IPS-20b (cell line): ENCODE data around the gene C2CD2.
A peak's percentile ranks its signal among the peaks of the same experiment; 100 is the strongest.

Experiments
- H3K27ac ChIP-seq: one replicate; pipeline ENCODE4 v1.5.1; 2013; ENCODE audit warnings: low read length
- H3K27me3 ChIP-seq: 2 replicates; pipeline ENCODE4 v1.6.1; 2013; ENCODE audit warnings: mild to moderate bottlenecking, low read length, inconsistent platforms; ENCODE audit not compliant: insufficient read depth
- H3K36me3 ChIP-seq: 2 replicates; pipeline ENCODE4 v1.6.1; 2013; ENCODE audit warnings: low read depth, mild to moderate bottlenecking, inconsistent platforms, low read length, moderate library complexity; ENCODE audit not compliant: insufficient read depth
- H3K4me1 ChIP-seq: 2 replicates; pipeline ENCODE4 v1.6.1; 2013; ENCODE audit warnings: mild to moderate bottlenecking, control low read depth, inconsistent platforms, low read length, moderate library complexity; ENCODE audit not compliant: insufficient read depth
- H3K4me3 ChIP-seq: 2 replicates; pipeline ENCODE4 v1.5.1; 2013; ENCODE audit warnings: mild to moderate bottlenecking, low read length, inconsistent platforms
- H3K9ac ChIP-seq: 2 replicates; pipeline ENCODE4 v1.6.1; 2013; ENCODE audit warnings: low read depth, mild to moderate bottlenecking, inconsistent platforms, low read length, moderate library complexity
- H3K9me3 ChIP-seq: 2 replicates; pipeline ENCODE4 v1.6.1; 2013; ENCODE audit warnings: mild to moderate bottlenecking, low read depth, low read length, inconsistent platforms; ENCODE audit not compliant: insufficient read depth

C2CD2 gene

DNA sequence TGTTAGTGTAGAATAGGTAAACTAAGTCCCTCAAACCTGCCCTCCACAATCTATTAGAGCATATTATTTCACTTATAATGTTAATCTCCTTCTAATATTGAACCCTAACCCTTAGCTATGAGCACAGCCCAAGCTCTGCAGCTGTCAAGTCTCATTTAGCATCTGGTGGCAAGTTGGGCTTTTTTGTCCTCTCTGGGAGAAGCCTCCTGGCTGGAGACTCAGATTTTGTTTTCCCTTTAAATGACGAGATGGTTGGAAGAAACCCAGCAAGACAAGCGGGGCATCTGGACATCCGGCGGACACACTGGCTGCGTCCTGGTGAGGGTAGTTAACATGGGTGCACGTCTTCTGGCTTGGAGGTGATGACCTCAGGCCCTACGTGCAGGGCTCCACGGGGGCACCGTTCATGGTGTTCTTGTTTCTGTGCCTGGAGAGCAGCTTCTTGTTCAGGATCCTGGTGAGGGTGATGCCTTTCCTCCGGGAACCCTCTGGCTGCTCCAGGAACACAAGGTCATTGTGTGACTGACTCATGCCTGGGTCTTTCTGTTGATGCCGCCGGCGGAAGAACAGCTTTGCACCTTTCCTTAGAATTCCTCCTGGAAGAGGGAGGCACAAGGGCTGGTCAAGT is 65.0 kb downstream of the C2CD2 start:
- Histone ChIP-seq H3K27me3 (no peaks in the 10 kb centered on the region), H3K9me3 (no peaks in the 10 kb centered on the region), H3K9ac (no peak overlapping the region), H3K4me1 (no peaks in the 10 kb centered on the region), H3K36me3 (no peaks in the 10 kb centered on the region), H3K27ac (no peak overlapping the region), H3K4me3 (no peak overlapping the region)

DNA sequence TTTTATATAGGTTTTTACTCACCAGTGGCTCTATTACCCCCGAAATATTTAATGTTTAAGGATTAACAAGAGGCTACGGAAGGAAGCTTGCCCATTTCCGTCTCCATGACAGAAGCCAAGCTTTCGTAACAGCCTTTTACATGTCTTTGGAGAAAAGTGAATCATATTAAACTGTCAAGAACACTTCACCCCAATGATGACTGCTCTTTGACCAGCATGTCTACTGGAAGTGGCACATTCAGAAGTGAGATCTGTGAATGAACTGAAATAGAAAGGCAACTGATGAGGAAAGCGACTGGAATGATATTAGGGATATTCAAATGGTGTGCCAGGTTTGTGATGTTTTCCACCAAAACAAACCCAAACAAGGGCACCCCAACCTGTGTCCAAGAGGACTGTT is 66.2 kb downstream of the C2CD2 start:
- Histone ChIP-seq H3K27ac (no peak overlapping the region), H3K9me3 (no peaks in the 10 kb centered on the region), H3K27me3 (no peaks in the 10 kb centered on the region), H3K4me3 (no peak overlapping the region), H3K36me3 (no peaks in the 10 kb centered on the region), H3K9ac (no peak overlapping the region), H3K4me1 (no peaks in the 10 kb centered on the region)

DNA sequence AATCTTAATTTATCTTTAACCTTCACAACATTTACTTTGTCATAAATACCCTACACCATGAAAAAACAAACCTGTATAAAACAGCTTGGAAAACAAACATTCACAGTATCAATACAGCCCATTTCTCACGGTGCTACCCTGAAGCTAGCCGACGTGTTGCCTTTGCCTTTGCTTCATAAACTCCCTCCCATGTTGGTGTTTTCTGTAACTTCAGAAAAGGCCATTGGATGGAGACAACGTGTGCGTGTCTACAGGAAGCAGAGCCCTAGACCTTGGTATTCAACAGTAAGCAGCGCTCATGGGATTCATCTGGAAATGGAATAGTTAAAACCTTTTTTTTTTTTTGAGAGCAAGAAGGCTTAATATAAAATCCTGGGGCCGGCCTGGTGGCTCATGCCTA is 67.5 kb downstream of the C2CD2 start:
- Histone ChIP-seq H3K27me3 (no peaks in the 10 kb centered on the region), H3K4me3 (no peak overlapping the region), H3K9me3 (no peaks in the 10 kb centered on the region), H3K4me1 (no peaks in the 10 kb centered on the region), H3K9ac (no peak overlapping the region), H3K36me3 (no peaks in the 10 kb centered on the region), H3K27ac (no peak overlapping the region)

DNA sequence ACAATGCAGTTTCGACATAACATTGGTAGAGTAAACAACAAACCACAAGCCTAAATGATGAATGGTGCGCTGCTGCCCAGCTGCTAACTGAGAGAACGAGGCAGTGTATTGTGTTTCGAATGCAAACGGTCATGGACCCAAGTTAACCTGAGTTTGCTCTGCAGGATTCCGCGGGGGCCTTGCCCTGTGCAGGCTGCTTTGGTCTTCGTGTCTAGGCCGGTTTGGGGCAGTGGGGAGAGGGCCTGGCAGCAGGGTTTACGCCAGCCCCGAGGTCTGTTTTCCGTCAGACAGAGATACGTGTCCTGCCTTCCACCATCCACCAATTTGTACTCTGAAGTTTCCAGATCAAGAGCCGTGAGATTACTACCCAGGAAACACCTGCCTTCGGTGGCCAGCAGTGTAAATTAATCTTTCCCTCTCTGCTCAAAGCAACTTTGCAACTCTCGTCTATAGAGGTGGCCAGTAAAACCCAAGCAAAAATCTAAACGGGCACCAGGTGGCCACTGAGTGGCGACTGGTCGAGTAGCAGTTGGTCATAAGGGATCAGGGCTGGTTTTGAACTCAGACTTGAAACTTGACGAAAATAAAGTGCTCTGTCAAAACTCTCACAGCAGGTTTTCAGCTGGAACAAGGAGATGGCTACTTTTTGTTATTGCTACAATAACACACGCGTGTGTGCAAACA is 68.3 kb downstream of the C2CD2 start:
- Histone ChIP-seq H3K4me1 (no peaks in the 10 kb centered on the region), H3K27me3 (no peaks in the 10 kb centered on the region), H3K9ac (no peak overlapping the region), H3K36me3 (no peaks in the 10 kb centered on the region), H3K4me3 (no peak overlapping the region), H3K9me3 (no peaks in the 10 kb centered on the region), H3K27ac (no peak overlapping the region)

DNA sequence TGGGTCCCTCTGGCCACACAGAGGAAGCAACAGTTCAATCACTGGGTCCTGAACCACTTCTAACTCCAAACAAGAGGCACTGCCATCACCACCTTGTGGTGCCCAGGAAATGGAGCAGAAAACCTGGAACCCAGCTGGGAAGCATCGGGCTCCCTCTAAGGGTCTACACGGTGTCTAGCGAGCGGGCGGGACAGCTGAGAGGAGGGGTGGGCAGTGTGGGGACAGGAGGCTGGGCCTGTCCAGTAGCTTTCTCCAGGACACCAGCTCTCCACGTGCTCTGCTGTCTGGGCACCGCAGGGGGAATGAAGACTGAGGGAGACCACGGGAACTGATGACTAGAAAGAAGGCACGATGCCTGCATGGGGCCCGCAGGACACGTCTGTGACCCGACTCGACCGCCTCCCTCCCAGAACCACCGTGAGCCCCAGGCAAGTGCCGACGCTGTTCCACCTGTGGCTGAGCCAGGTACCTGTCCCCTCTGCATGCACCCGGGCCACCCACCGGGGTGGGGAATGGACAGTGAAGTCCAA is 69.3 kb downstream of the C2CD2 start:
- no peaks in the 10 kb centered on the region for H3K36me3 ChIP-seq
- H3K27me3 ChIP-seq: no peaks in the 10 kb centered on the region
- H3K27ac ChIP-seq: no peak overlapping the region
- H3K9me3 ChIP-seq: no peaks in the 10 kb centered on the region
- H3K4me3 ChIP-seq: no peak overlapping the region
- H3K9ac ChIP-seq: no peak overlapping the region
- no peaks in the 10 kb centered on the region for H3K4me1 ChIP-seq

DNA sequence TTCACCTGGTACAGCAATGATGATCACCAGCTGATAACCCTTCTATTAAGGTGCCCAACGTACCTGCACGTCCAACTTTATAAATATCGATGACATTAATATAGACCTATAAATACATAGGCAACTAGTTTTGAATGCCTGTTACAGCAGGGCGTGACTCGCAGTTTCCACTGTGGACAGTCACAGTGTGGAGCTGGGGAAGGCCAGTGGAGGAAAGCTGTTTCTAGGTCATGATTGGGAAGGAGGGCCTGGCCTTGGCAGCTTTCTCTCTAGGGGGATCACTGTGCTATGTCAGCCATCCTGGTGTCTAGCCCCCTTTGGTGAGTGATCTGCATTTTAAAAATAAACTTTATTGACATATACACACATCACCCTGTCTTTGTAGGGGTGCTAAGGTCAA is 70.2 kb downstream of the C2CD2 start:
- Histone ChIP-seq H3K27me3 (no peaks in the 10 kb centered on the region), H3K36me3 (no peaks in the 10 kb centered on the region), H3K4me3 (no peak overlapping the region), H3K27ac (no peak overlapping the region), H3K4me1 (no peaks in the 10 kb centered on the region), H3K9me3 (no peaks in the 10 kb centered on the region), H3K9ac (no peak overlapping the region)

DNA sequence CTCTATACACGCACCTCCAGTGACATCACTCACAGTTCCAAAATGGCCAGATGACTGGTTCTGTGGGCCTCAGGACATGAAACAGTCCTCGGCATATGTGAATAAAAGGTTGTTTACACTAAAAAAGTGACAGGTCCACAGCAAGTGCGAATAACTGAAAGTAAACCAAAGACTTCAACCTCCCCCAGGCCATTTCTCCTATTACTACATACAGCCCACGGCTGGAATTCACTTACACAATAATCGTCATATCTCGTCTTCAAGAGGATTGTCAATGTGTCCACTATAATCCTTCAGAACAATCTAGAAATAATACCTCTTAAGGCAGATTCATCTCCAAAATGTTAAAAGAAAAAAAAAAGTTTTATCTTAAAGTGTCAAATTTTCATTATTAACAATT is 72.8 kb downstream of the C2CD2 start:
- Histone ChIP-seq H3K9ac (no peak overlapping the region), H3K4me1 (peaks cover 4% of the 10 kb centered on the region; the same call in 1 of the 2 replicates), H3K4me3 (no peak overlapping the region), H3K36me3 (no peaks in the 10 kb centered on the region), H3K27me3 (no peaks in the 10 kb centered on the region), H3K9me3 (no peaks in the 10 kb centered on the region), H3K27ac (no peak overlapping the region)

DNA sequence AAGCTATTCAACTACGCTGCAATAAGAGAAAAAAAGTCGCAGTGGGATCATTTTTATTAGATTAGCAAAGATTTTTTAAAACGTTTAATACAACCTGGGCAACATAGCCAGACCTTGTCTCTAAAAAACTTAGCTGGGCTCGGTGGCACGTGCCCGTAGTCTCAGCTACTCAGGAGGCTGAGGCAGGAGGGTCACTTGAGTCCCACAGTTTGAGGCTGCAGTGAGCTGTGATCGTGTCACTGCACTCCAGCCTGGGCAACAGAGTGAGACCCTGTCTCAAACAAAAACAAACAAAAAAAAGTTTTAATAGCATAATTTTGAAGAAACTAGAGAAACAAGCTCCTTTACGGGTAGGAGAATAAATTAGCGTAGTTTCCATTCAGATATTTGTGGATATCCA is 73.7 kb downstream of the C2CD2 start:
- Histone ChIP-seq H3K9me3 (no peaks in the 10 kb centered on the region), H3K27ac (no peak overlapping the region), H3K4me1 (peaks cover 4% of the 10 kb centered on the region; the same call in 1 of the 2 replicates), H3K36me3 (no peaks in the 10 kb centered on the region), H3K27me3 (no peaks in the 10 kb centered on the region), H3K9ac (no peak overlapping the region), H3K4me3 (peak overlapping the region; percentile 69)

DNA sequence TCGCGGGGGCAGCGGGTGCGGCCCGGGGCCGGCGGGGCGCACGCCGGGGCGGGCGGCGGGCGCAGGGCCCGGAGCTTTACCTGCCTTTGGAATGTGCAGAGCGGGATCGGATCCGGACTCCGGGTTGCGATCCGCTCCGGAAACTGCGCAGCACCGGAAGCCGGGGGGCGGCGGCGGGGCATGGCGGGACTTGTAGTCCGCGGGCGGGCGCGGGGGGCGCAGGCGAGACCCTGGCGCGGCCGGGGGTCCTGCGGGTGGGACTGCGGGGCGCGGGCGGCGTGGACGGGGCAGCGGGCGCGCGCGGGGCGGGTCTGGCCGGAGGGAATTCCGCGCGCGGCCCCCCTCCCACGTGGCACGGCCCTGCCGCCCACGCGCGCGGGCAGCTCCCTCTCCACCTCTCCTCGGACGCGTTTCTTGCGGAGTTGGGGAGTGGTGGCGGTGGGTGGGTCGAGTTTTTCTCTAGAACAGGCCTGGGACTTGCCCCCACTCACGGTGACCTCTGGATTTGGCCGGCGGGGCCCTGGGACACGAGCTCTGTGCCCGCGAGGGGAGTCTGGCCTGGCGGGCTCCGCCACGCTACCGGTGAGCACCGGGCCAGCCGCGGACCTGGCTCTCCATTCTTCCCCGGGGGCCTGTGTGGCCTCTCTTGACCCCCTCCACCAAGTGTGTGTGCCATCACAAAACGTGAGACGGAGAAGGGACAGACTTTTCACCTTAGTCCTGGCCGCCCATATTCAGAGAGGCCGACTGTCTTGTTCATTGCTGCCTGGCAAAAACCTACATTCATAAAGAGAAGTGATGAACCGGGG is 74.4 kb downstream of the C2CD2 start, which contains the start of gene PRDM15:
PRDM15 (minus strand) TSS at position 155 of the 809 bp plus-strand sequence. CDS start 18,981 bp downstream, outside the sequence.
- Histone ChIP-seq H3K9ac (peak within 1 kb of the TSS; percentile 80), H3K36me3 (no peaks in the 10 kb centered on the region), H3K4me1 (peaks cover 4% of the 10 kb centered on the region; the same call in 1 of the 2 replicates), H3K4me3 (peak within 1 kb of the TSS; percentile 81), H3K9me3 (no peaks in the 10 kb centered on the region), H3K27ac (no peak within 1 kb of the TSS), H3K27me3 (no peaks in the 10 kb centered on the region)

DNA sequence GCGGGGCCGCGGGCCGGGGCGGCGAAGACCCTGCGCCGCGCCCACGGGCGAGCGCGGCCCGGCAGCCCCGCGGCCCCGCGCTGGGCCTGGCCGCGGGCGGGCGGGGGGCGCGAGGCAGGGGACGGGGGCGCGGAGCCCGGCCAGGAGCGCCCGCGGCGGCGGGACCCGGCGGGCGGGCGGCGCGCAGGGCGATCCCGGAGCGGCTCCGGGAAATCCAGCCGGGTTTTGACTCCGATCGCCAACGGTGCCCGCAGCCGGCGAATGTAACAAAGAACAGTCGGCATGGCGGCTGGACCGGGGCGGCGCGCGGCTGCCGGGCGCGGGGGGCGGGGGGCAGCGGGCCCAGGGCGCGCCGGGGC is 75.0 kb downstream of the C2CD2 start:
- no peaks in the 10 kb centered on the region for H3K27me3 ChIP-seq
- H3K9me3 ChIP-seq: no peaks in the 10 kb centered on the region
- peaks cover 4% of the 10 kb centered on the region; the same call in 1 of the 2 replicates for H3K4me1 ChIP-seq
- no peak overlapping the region for H3K9ac ChIP-seq
- no peak overlapping the region for H3K27ac ChIP-seq
- no peaks in the 10 kb centered on the region for H3K36me3 ChIP-seq
- H3K4me3 ChIP-seq: peak overlapping the region; percentile 81; the same call in 1 of the 2 replicates

DNA sequence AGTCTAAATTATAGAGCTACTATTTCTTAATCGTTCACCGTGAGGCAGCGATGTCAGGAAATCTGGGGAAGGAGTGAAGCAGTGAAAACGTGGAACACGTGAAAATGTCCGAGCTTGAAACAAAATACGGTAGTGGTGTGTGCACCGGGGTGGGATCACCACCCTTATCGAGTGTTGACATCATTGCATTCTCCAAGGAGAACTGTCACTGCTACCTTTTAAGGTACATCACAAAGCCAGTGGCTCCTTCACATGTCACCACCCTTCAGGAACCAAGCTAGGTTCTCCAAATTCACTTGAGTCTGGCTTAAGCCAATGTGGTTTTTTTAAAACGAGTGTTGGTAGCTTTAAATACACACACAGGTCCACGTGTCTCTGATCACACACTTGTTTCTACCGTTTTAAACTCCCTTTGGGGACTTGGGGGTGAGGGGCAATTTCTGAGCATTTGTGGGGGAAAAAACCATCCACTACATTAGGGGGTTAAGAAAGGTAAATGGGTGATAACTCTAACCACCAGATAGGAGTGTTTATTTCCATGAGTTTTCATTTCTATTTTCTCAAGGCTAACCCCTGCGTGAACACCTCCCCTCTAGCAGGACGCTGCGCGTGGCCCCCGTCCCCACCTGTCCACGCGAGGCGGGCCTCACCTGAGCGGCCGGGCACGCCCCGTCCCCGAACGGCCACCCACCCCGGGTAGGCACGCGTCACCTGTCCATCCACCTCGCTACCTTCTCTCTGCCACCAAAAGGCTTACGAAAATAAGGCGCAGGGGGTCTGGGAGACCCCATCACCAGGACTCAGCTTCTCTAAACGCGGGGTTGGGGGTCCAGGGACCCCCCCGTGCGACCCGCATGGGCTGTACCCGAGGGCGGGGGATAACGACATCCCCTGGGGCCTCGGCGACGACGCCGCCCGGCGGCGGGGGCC is 75.7 kb downstream of the C2CD2 start:
- Histone ChIP-seq H3K4me1 (peaks cover 4% of the 10 kb centered on the region; the same call in 1 of the 2 replicates), H3K9me3 (no peaks in the 10 kb centered on the region), H3K9ac (peak overlapping the region; percentile 80; the same call in 1 of the 2 replicates), H3K36me3 (no peaks in the 10 kb centered on the region), H3K4me3 (peak overlapping the region; percentile 81), H3K27ac (no peak overlapping the region), H3K27me3 (no peaks in the 10 kb centered on the region)
